ENCODE data around the gene EIF4G1.
"Not testable (repeated sequence)": the region's sequence is repeated elsewhere in the genome, so short reads cannot be mapped to it uniquely, and the experiment has no call there.

The EIF4G1 gene

GRCh38 chr3:184335661-184336546, 21.5 kb downstream of the EIF4G1 start:
- peak; percentile 71 for DNase-seq (ENCODE audit: low spot score)

- peak; percentile 71 for DNase-seq (ENCODE audit: low spot score)
These were observed 22.4 kb downstream of the EIF4G1 start for GRCh38 chr3:184336547-184337398.

DNA sequence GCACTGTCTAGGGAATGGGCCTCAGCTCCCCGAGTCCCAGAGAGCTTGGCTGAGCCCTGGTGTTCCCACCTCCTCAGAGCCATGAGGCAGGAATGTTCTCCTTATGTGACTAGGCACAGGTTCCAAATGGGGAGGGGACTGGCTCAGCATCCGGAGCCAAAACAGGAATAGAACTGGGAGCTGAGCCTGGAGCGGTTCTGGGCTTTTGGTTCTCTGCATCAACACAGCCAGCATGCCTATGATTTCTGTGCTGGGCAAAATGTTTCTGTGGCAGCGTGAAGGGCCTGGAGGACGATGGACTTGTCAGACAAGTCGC, 23.0 kb downstream of the EIF4G1 start, which contains the start of gene FAM131A:
Gene FAM131A (plus strand): TSS at position 202 of the 316 bp plus-strand sequence. CDS start 31 bp downstream, at position 233.
- DNase-seq (ENCODE audit: low spot score): no peak

DNA sequence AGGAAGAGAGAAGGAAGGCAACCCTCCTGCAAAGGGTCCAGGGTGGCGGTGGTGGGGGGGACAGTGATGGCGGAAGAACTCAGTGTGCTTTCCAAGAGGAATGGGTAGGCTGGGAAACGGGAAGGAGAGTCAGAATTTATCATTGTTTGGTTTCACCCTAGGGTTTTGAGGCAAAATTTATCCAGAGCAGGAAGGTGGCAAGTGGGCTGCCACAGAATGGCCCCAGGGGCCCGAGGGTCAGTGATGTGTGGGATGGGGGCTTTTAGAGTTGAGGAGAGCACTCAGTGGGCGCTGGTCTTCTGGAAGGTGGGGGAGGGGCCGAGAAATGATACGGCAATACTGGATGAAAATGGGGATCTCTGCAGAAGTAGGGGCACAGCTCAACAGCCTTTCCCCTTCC, 23.6 kb downstream of the EIF4G1 start:
- no peak for DNase-seq (ENCODE audit: low spot score)

GRCh38 chr3:184338511-184338945, 24.1 kb downstream of the EIF4G1 start:
- no peak for DNase-seq (ENCODE audit: low spot score)

GRCh38 chr3:184339001-184339400, 24.6 kb downstream of the EIF4G1 start:
- DNase-seq (ENCODE audit: low spot score): no peak

GRCh38 chr3:184339451-184340135, 25.2 kb downstream of the EIF4G1 start:
- not testable (repeated sequence) for DNase-seq (ENCODE audit: low spot score)

DNA sequence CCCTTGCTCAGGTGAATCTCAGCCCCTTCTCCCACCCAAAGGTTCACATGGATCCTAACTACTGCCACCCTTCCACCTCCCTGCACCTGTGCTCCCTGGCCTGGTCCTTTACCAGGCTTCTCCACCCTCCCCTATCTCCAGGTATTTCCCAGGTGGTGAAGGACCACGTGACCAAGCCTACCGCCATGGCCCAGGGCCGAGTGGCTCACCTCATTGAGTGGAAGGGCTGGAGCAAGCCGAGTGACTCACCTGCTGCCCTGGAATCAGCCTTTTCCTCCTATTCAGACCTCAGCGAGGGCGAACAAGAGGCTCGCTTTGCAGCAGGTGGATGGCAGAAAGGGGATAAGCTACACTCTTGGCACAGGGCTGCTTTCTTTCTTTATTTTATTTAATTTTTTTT, 27.5 kb downstream of the EIF4G1 start:
- no peak for DNase-seq (ENCODE audit: low spot score)

DNA sequence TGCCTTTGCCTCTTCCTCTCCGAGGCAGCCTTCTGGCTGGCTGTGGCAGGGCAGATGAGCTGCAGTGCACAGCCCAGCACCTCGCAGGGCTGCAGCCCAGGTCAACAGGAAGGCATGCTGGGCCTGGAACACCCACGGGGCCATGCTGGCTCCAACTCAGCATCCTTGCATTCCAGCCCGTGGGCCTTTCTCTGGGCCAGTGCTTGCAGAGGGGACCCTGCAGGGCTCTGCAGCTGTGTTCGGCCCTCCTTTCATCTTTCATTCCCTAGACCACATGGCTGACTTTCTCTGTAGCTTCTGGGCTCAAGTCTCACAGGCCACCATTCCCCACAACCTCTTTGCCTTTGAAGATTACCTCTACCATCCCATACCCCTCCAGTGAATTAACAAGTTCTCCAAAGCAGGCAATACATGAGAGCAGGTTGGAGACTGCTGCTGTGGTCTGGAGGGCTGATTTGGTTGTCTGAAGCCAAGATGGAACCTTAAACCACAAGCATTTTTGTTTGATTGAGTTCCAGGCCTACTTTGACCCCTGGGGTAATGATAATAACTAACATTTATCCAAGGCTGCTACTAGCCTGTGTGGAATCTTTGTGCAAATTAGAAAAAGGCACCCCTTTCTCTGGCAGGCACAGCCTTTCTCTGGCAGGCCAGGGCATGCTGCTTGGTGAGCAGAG, 28.9 kb downstream of the EIF4G1 start:
- DNase-seq (ENCODE audit: low spot score): no peak

DNA sequence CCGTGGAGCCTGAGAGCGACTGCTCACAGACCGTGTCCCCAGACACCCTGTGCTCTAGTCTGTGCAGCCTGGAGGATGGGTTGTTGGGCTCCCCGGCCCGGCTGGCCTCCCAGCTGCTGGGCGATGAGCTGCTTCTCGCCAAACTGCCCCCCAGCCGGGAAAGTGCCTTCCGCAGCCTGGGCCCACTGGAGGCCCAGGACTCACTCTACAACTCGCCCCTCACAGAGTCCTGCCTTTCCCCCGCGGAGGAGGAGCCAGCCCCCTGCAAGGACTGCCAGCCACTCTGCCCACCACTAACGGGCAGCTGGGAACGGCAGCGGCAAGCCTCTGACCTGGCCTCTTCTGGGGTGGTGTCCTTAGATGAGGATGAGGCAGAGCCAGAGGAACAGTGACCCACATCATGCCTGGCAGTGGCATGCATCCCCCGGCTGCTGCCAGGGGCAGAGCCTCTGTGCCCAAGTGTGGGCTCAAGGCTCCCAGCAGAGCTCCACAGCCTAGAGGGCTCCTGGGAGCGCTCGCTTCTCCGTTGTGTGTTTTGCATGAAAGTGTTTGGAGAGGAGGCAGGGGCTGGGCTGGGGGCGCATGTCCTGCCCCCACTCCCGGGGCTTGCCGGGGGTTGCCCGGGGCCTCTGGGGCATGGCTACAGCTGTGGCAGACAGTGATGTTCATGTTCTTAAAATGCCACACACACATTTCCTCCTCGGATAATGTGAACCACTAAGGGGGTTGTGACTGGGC, 30.3 kb downstream of the EIF4G1 start:
- no peak for DNase-seq (ENCODE audit: low spot score)

GRCh38 chr3:184345317-184346144, 31.1 kb downstream of the EIF4G1 start:
- peak; percentile 95 for DNase-seq (ENCODE audit: low spot score)

DNA sequence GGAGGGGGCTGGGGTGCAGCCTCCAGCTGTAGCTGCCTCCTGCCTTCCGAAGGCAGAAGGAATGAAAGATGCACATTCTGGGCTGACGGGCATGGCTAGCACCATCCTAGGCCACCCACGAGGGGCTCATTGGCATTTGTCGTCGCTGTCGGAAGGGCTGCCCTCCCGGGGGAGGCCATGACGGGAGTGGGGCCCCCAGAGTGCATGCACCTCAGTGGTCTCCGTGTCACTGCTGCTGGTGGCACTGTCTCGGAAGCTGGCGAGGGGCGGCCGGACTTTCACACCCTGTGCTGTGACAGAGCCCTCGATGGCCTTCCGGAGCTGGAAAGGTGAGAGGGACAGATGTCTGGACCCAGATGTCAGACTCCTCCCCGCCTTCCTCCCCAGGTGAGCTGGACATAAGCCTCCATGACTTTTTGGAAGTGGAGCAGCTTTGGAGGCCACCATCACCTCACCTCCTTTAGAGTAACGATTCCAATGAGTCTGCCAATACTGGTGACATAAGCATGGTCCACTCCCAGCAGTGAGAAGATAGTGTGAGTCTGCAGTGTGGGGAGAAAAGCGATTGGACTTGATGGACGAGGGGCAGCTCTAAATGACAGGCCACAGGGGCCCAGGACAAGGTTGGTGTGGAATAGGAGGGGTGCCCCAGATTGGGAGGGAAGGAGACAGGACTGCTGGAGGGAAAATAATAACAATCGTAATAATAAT, 32.2 kb downstream of the EIF4G1 start:
- no peak for DNase-seq (ENCODE audit: low spot score)

DNA sequence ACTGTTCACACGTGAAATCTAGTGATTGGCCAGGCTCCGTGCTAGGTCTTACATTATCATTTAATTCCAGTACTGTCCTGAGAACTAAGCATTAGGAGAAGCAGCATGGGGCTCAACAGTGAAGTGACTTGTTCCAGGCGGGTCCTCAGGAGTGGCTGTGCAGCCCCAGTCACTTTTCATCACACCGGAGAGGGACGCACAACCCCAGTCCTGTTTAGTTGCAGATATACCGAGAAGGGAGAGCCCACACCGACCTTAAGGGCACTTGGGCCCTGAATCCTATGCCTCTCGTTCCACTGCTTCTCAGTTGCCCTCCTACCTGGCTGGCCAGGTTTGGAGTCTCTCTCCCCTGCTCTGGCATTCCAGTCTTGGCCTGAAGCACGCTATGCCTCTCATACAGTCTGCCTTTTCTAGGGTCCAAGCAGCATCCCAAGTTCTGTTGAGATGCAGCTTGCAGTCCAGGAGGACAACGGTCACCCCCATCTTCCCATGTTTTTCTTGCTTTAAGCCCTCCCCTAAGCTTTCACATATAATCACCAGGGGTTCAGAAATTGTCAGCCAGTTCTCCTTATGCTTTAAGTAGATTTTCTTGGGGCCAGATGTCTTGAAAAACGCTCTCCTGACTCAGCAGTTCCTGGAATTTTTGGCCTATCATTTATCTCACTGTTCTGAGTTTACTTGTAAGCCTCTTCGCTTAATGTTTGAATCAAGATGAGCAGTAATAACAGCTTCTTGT, 33.1 kb downstream of the EIF4G1 start:
- DNase-seq (ENCODE audit: low spot score): no peak

- DNase-seq (ENCODE audit: low spot score): no peak
These were observed 33.6 kb downstream of the EIF4G1 start for GRCh38 chr3:184348057-184348382.

DNA sequence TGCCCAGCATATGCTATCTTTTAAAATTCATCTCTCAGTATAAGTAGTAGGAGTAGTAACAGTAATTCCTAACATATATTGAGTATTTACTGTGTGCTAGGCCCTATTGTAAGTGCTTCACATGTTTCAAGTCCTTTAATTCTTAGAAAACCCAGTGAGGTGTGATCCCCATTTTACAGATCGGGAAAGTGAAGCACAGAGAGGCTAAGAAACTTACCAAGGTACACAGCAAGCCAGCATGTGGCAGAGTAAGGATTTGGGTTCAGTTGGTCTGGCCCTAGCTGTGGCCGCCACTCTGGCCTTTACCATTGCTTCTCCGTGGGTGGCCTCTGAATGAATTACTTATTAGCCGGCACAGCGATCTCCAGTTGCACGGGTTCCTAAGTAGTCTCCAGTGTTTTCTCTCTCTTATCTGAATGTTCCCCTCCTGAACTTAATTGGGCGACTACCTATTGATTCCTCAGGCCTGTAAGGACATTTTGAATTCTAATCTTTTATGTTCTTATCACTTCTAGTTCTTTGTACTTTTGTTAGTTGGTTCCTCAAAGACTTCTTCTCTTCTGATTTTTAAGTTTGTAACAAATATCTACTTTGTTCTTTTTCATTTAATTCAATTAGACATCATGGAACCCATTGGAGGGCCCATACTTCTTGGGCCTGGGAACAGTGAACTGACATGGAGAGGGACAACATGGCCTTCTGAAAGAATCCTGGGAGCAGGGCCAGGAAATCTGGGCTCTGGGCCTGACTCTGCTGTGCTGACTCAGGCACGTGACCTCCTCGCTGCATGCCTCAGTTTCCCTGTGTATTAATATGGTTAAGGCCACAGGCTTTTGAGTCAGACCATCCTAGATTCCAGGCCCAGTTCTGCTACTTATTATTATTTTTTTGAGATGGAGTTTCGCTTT, 35.4 kb downstream of the EIF4G1 start:
- no peak for DNase-seq (ENCODE audit: low spot score)

GRCh38 chr3:184350618-184351017, 36.2 kb downstream of the EIF4G1 start:
- no peak for DNase-seq (ENCODE audit: low spot score)

GRCh38 chr3:184351511-184352148, 37.2 kb downstream of the EIF4G1 start:
- no peak for DNase-seq (ENCODE audit: low spot score)

Measured in SW480 (cell line).